Trophoblast cell (in vitro differentiated cells and primary cell): Measurements from ENCODE around the gene RERG.

Source experiments
- DNase-seq, 2 donors: peaks; one replicate each; pipeline ENCODE4 v3.0.0-alpha.2; 2016
- H2AFZ ChIP-seq: 2 replicates; pipeline ENCODE4 v1.6.1; 2013; ENCODE audit warnings: low read length, moderate library complexity, mild to moderate bottlenecking; ENCODE audit not compliant: insufficient read depth, poor library complexity
- H2AK5ac ChIP-seq: 2 replicates; pipeline ENCODE4 v1.6.1; 2013; ENCODE audit warnings: mild to moderate bottlenecking, low read length
- H2BK120ac ChIP-seq: 2 replicates; pipeline ENCODE4 v1.6.1; 2013; ENCODE audit warnings: low read length, mild to moderate bottlenecking, moderate library complexity; ENCODE audit not compliant: insufficient read depth, poor library complexity
- H2BK12ac ChIP-seq: 2 replicates; pipeline ENCODE4 v1.6.1; 2013; ENCODE audit warnings: mild to moderate bottlenecking, low read length, moderate library complexity
- H2BK5ac ChIP-seq: 2 replicates; pipeline ENCODE4 v1.6.1; 2013; ENCODE audit warnings: low read length, low read depth, moderate library complexity, mild to moderate bottlenecking; ENCODE audit not compliant: poor library complexity
- H3K14ac ChIP-seq: 2 replicates; pipeline ENCODE4 v1.6.1; 2013; ENCODE audit warnings: mild to moderate bottlenecking, low read length
- H3K18ac ChIP-seq: 2 replicates; pipeline ENCODE4 v1.6.1; 2013; ENCODE audit warnings: mild to moderate bottlenecking, low read length
- H3K23ac ChIP-seq: 2 replicates; pipeline ENCODE4 v1.6.1; 2013; ENCODE audit warnings: low read length
- H3K27ac ChIP-seq: 2 replicates; pipeline ENCODE4 v1.5.1; 2013; ENCODE audit warnings: low read depth, mild to moderate bottlenecking, inconsistent platforms, low read length, moderate library complexity
- H3K27me3 ChIP-seq: 2 replicates; pipeline ENCODE4 v1.6.1; 2013; ENCODE audit warnings: inconsistent platforms, mild to moderate bottlenecking, low read length, moderate library complexity; ENCODE audit not compliant: insufficient read depth
- H3K36me3 ChIP-seq, 2 experiments: 1 replicate in 1 of 2; 2 replicates in 1 of 2; pipeline ENCODE4 v1.6.1; 2013; ENCODE audit warnings: low read length in 2 of 2, mild to moderate bottlenecking in 2 of 2, moderate library complexity in 1 of 2; ENCODE audit not compliant: insufficient read depth in 2 of 2, control insufficient read depth in 1 of 2
- H3K4ac ChIP-seq: 2 replicates; pipeline ENCODE4 v1.6.1; 2013; ENCODE audit warnings: low read depth, mild to moderate bottlenecking, low read length, moderate library complexity
- H3K4me1 ChIP-seq, 2 experiments: 1 replicate in 1 of 2; 2 replicates in 1 of 2; pipeline ENCODE4 v1.6.1; 2013; ENCODE audit warnings: low read length in 2 of 2, mild to moderate bottlenecking in 2 of 2, moderate library complexity in 1 of 2; ENCODE audit not compliant: insufficient read depth in 2 of 2, control insufficient read depth in 1 of 2
- H3K4me2 ChIP-seq: 2 replicates; pipeline ENCODE4 v1.6.1; 2013; ENCODE audit warnings: inconsistent platforms, mild to moderate bottlenecking, low read length, moderate library complexity
- H3K4me3 ChIP-seq: 2 replicates; pipeline ENCODE4 v1.5.1; 2013; ENCODE audit warnings: mild to moderate bottlenecking, low read depth, low read length, inconsistent platforms
- H3K79me1 ChIP-seq: one replicate; pipeline ENCODE4 v1.6.1; 2013; ENCODE audit warnings: low read length
- H3K79me2 ChIP-seq: 2 replicates; pipeline ENCODE4 v1.6.1; 2013; ENCODE audit warnings: low read length, mild to moderate bottlenecking; ENCODE audit not compliant: control insufficient read depth, insufficient read depth, poor library complexity
- H3K9ac ChIP-seq: 2 replicates; pipeline ENCODE4 v1.6.1; 2013; ENCODE audit warnings: mild to moderate bottlenecking, low read length
- H3K9me3 ChIP-seq: 2 replicates; pipeline ENCODE4 v1.6.1; 2013; ENCODE audit warnings: low read depth, mild to moderate bottlenecking, control low read depth, inconsistent platforms, low read length; ENCODE audit not compliant: insufficient read depth
- H4K12ac ChIP-seq: 2 replicates; pipeline ENCODE4 v1.6.1; 2013; ENCODE audit warnings: low read depth, mild to moderate bottlenecking, low read length, moderate library complexity
- H4K8ac ChIP-seq: 2 replicates; pipeline ENCODE4 v1.6.1; 2013; ENCODE audit warnings: low read depth, mild to moderate bottlenecking, low read length, moderate library complexity
- H4K91ac ChIP-seq: one replicate; pipeline ENCODE4 v1.6.1; 2013; ENCODE audit warnings: low read depth, mild to moderate bottlenecking, low read length, moderate library complexity
- WGBS: extraction: QIAGEN DNeasy Blood & Tissue Kit; methylation state at CpG from one replicate; pipeline ENCODE4 v1.1.7; 2013; ENCODE audit warnings: missing lambda C conversion rate; ENCODE audit not compliant: insufficient read length, insufficient coverage; ENCODE audit errors: extremely low coverage; 5-methylcytosine and 5-hydroxymethylcytosine counted together

RERG gene

DNA sequence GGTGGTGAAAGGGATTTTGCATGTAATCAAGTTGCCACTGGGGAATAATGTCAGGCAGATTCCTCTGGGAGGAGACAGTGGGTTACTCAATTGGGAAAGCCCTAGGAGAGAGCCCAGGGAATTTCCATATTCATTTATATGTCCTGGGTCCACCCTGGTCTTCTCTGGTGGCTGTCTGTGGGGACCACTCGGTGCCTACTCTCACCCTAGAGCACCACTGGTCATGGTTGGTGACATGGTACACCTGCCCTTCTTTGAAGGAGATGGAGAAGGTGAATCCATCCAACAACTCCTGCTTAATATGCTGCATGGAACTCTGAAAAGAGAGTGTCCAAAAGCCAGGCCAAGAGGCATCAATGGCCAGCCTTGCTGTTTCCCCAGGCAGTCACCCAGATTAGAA lies 12.8 kb upstream of the RERG start:
- Histone ChIP-seq H3K9me3 (no peaks in the 10 kb centered on the region), H3K23ac (no peak overlapping the region), H2BK12ac (no peak overlapping the region)

DNA sequence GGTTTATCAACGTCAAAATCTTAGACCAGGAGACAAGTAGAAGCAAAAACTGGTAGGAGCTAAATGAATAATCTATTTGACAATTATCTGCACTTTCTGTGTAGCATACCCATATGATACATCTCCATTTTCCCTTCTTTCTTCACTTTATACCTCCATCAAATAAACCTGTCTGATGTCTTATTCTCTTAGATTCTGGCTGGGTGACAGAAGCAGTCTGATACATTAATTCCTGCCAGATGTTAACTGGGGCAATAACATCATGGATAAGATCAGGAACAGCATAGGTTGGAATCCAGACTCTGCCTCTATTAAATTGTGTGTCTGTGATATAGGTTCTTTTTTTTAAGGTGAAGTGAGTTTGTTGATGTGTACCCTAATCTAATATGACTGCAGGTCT lies 11.7 kb upstream of the RERG start:
- Histone ChIP-seq H3K9me3 (no peaks in the 10 kb centered on the region), H3K27me3 (no peaks in the 10 kb centered on the region), H3K4me3 (no peak overlapping the region), H4K91ac (no peak overlapping the region), H3K4ac (no peak overlapping the region), H2BK12ac (no peak overlapping the region), H3K14ac (no peak overlapping the region), H3K79me2 (no peaks in the 10 kb centered on the region), H3K4me1 (no peaks in the 10 kb centered on the region), H3K4me2 (no peak overlapping the region), H4K8ac (no peak overlapping the region), H3K79me1 (no peaks in the 10 kb centered on the region), H2BK120ac (no peak overlapping the region), H3K18ac (no peak overlapping the region), H3K23ac (no peak overlapping the region), H4K12ac (no peak overlapping the region), H2BK5ac (no peak overlapping the region), H2AFZ (no peak overlapping the region), H3K36me3 (no peaks in the 10 kb centered on the region), H2AK5ac (no peak overlapping the region), H3K9ac (no peak overlapping the region), H3K27ac (no peak overlapping the region)
- no peak for DNase-seq
- no CpG with 5 or more reads among the region's 1 CpG for WGBS

More for the DNA sequence above, 12.8 kb upstream of the RERG start:
- Histone ChIP-seq H2BK5ac (no peak overlapping the region), H3K18ac (no peak overlapping the region), H3K14ac (no peak overlapping the region), H3K4me1 (no peaks in the 10 kb centered on the region), H3K27ac (no peak overlapping the region), H3K36me3 (no peaks in the 10 kb centered on the region), H4K8ac (no peak overlapping the region), H4K91ac (no peak overlapping the region), H3K4ac (no peak overlapping the region), H3K79me1 (no peaks in the 10 kb centered on the region), H3K79me2 (no peaks in the 10 kb centered on the region), H2AFZ (no peak overlapping the region), H4K12ac (no peak overlapping the region), H3K4me2 (no peak overlapping the region), H2BK120ac (no peak overlapping the region), H3K9ac (no peak overlapping the region), H3K27me3 (no peaks in the 10 kb centered on the region), H2AK5ac (no peak overlapping the region), H3K4me3 (no peak overlapping the region)
- WGBS: no CpG with 5 or more reads among the region's 1 CpG
- DNase-seq: no peak

DNA sequence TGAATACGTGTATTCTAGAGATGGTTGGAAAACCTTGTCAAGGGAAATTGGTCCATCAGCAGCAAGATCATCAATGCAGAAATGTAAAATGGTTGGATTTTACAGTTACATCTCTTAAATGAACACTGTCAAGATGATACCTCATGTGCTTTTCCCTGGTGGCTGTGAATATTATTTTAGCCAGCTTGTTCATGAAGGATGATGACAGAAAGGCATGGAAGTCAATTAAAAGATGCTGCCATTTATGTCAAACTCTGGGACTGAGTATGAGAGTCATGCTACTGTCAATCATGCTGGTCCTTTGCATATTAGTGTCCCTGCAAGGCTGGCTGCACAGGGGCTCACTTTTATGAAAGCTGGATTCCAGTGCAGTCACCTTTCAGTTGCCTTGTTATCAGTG lies 10.3 kb upstream of the RERG start:
- Histone ChIP-seq H2BK12ac (no peak overlapping the region), H2BK120ac (no peak overlapping the region), H4K8ac (no peak overlapping the region), H3K79me1 (no peaks in the 10 kb centered on the region), H4K91ac (no peak overlapping the region), H3K27ac (no peak overlapping the region), H2AFZ (no peak overlapping the region), H3K9me3 (no peaks in the 10 kb centered on the region), H3K23ac (no peak overlapping the region), H3K9ac (no peak overlapping the region), H3K4me2 (no peak overlapping the region), H3K18ac (no peak overlapping the region), H3K4ac (no peak overlapping the region), H2BK5ac (no peak overlapping the region), H3K14ac (no peak overlapping the region), H2AK5ac (no peak overlapping the region), H3K27me3 (no peaks in the 10 kb centered on the region), H3K36me3 (no peaks in the 10 kb centered on the region), H3K4me3 (no peak overlapping the region), H4K12ac (no peak overlapping the region), H3K4me1 (no peaks in the 10 kb centered on the region), H3K79me2 (no peaks in the 10 kb centered on the region)
- no peak for DNase-seq
- WGBS: no CpG with 5 or more reads among the region's 1 CpG

DNA sequence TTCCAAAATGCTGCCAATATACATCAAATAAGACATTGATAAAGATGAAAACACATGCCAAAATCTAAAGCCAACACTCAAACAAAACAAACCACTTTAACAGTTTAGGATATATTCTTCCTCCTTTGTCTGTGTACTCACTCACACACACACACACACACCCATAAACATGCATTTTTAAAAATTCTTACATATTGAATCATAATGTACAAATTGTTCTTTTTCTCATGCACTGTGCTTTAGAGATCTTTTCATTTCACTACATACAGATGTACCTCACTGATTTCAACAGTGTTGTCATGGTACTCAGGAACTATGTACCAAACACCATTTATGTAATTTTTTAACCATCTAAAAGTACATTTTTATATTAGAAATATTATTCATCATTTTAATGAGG lies 9.5 kb upstream of the RERG start:
- Histone ChIP-seq H3K36me3 (no peaks in the 10 kb centered on the region), H3K9ac (no peak overlapping the region), H2BK12ac (no peak overlapping the region), H4K12ac (no peak overlapping the region), H2AFZ (no peak overlapping the region), H3K14ac (no peak overlapping the region), H3K23ac (no peak overlapping the region), H3K18ac (no peak overlapping the region), H2BK5ac (no peak overlapping the region), H3K27ac (no peak overlapping the region), H2AK5ac (no peak overlapping the region), H3K4me2 (no peak overlapping the region), H3K4me1 (no peaks in the 10 kb centered on the region), H3K4ac (no peak overlapping the region), H3K9me3 (no peaks in the 10 kb centered on the region), H3K27me3 (no peaks in the 10 kb centered on the region), H4K91ac (no peak overlapping the region), H3K79me1 (no peaks in the 10 kb centered on the region), H4K8ac (no peak overlapping the region), H3K4me3 (no peak overlapping the region), H3K79me2 (no peaks in the 10 kb centered on the region), H2BK120ac (no peak overlapping the region)
- no peak for DNase-seq

DNA sequence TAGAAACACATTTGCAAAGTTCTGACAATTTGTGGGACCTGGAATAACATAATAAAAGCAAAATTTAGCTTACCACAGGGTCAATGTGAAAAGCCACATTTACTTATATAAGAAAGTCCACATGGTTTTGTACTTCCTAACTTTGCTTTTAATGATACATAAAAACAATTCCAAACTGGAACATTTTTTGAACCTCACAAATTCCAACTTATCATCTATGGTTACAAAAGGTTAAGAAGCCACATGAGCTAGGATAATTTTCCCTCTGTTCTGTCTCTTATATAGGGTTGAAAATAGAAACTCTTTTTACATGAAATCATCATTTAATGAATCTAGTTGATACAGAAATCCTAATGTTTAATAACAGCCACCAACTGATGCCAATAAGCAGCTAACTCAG lies 8.9 kb upstream of the RERG start:
- no peak overlapping the region for H3K4ac ChIP-seq
- no peak overlapping the region for H2BK120ac ChIP-seq
- H2BK5ac ChIP-seq: no peak overlapping the region
- no peak overlapping the region for H3K4me3 ChIP-seq
- no peak overlapping the region for H3K14ac ChIP-seq
- no peak overlapping the region for H4K91ac ChIP-seq
- H3K36me3 ChIP-seq: no peaks in the 10 kb centered on the region
- no peak overlapping the region for H2AFZ ChIP-seq
- H3K27ac ChIP-seq: no peak overlapping the region
- no peaks in the 10 kb centered on the region for H3K27me3 ChIP-seq
- no peak overlapping the region for H2BK12ac ChIP-seq
- H4K12ac ChIP-seq: no peak overlapping the region
- no peaks in the 10 kb centered on the region for H3K79me1 ChIP-seq
- H3K4me2 ChIP-seq: no peak overlapping the region
- no peak overlapping the region for H3K9ac ChIP-seq
- no peaks in the 10 kb centered on the region for H3K79me2 ChIP-seq
- no peak overlapping the region for H3K18ac ChIP-seq
- no peak overlapping the region for H3K23ac ChIP-seq
- no peak for DNase-seq
- H2AK5ac ChIP-seq: no peak overlapping the region
- H3K4me1 ChIP-seq: no peaks in the 10 kb centered on the region
- H4K8ac ChIP-seq: no peak overlapping the region
- no peaks in the 10 kb centered on the region for H3K9me3 ChIP-seq
